Astrocyte (in vitro differentiated cells and primary cell): ENCODE data around the gene SUZ12. TPM values are rescaled to one million over a fixed set of nuclear protein-coding genes. Genes with fewer than 3 reads are reported as not detected.
A peak's percentile ranks its signal among the peaks of the same experiment; 100 is the strongest.
"Not testable (repeated sequence)": the region's sequence is repeated elsewhere in the genome, so short reads cannot be mapped to it uniquely, and the experiment has no call there.

ENCODE experiments used
- DNase-seq: peaks from one replicate; pipeline ENCODE4 v3.0.0-alpha.2; 2010; ENCODE audit warnings: low read depth
- FAIRE-seq: peaks from 2 replicates; lab custom pipeline; 2011; peaks lifted over from hg19 to GRCh38; lab: Jason Lieb, UNC
- H2AFZ ChIP-seq: 2 replicates; pipeline ENCODE4 v1.6.0; 2012; ENCODE audit warnings: low read depth, low read length, inconsistent platforms
- H3K27ac ChIP-seq: 2 replicates; pipeline ENCODE4 v1.5.1; 2011; ENCODE audit warnings: low read depth, low read length, inconsistent platforms
- H3K27me3 ChIP-seq: 2 replicates; pipeline ENCODE4 v1.6.0; 2011; ENCODE audit warnings: low read length, inconsistent platforms; ENCODE audit not compliant: insufficient read depth
- H3K36me3 ChIP-seq: 2 replicates; pipeline ENCODE4 v1.5.1; 2011; ENCODE audit warnings: low read length, inconsistent platforms; ENCODE audit not compliant: insufficient read depth
- H3K4me1 ChIP-seq: 2 replicates; pipeline ENCODE4 v1.5.1; 2011; ENCODE audit warnings: low read length, inconsistent platforms; ENCODE audit not compliant: insufficient read depth
- H3K4me2 ChIP-seq: 2 replicates; pipeline ENCODE4 v1.6.0; 2012; ENCODE audit warnings: low read length, inconsistent platforms
- H3K4me3 ChIP-seq: 2 replicates; pipeline ENCODE4 v1.5.1; 2011; ENCODE audit warnings: low read depth, mild to moderate bottlenecking, low read length, inconsistent platforms; ENCODE audit not compliant: insufficient read depth
- H3K79me2 ChIP-seq: 2 replicates; pipeline ENCODE4 v1.6.0; 2012; ENCODE audit warnings: mild to moderate bottlenecking, low read length, inconsistent platforms; ENCODE audit not compliant: insufficient read depth
- H3K9ac ChIP-seq: 2 replicates; pipeline ENCODE4 v1.6.0; 2012; ENCODE audit warnings: mild to moderate bottlenecking, low read length, inconsistent platforms
- H3K9me3 ChIP-seq: 2 replicates; pipeline ENCODE4 v1.5.1; 2012; ENCODE audit warnings: low read depth, mild to moderate bottlenecking, low read length, inconsistent platforms; ENCODE audit not compliant: insufficient read depth
- H4K20me1 ChIP-seq: 2 replicates; pipeline ENCODE4 v1.6.0; 2012; ENCODE audit warnings: low read length, inconsistent platforms; ENCODE audit not compliant: insufficient read depth
- H3K27ac Mint-ChIP-seq: one replicate; pipeline ENCODE4 v1.8.0; 2021; ENCODE audit warnings: mild to moderate bottlenecking, mixed read lengths; ENCODE audit not compliant: unreplicated experiment
- H3K27me3 Mint-ChIP-seq: one replicate; pipeline ENCODE4 v1.8.0; 2021; ENCODE audit warnings: low read depth, mixed read lengths; ENCODE audit not compliant: unreplicated experiment
- H3K36me3 Mint-ChIP-seq: one replicate; pipeline ENCODE4 v1.8.0; 2021; ENCODE audit warnings: low read depth, mixed read lengths; ENCODE audit not compliant: unreplicated experiment
- H3K4me1 Mint-ChIP-seq: one replicate; pipeline ENCODE4 v1.8.0; 2021; ENCODE audit warnings: low read depth, mixed read lengths; ENCODE audit not compliant: unreplicated experiment
- H3K4me3 Mint-ChIP-seq: one replicate; pipeline ENCODE4 v1.8.0; 2021; ENCODE audit warnings: mild to moderate bottlenecking, moderate library complexity, mixed read lengths; ENCODE audit not compliant: unreplicated experiment
- H3K9me3 Mint-ChIP-seq: one replicate; pipeline ENCODE4 v1.8.0; 2021; ENCODE audit warnings: mild to moderate bottlenecking, mixed read lengths; ENCODE audit not compliant: unreplicated experiment
- CTCF ChIP-seq: IDR thresholded peaks from 2 replicates; pipeline ENCODE4 v1.5.1; 2011; ENCODE audit warnings: low read depth, mild to moderate bottlenecking, inconsistent platforms, low read length, moderate library complexity; ENCODE audit not compliant: insufficient read depth
- EZH2 ChIP-seq: IDR thresholded peaks from 2 replicates; pipeline ENCODE4 v1.6.1; 2012; ENCODE audit warnings: mild to moderate bottlenecking, low read length, inconsistent platforms; ENCODE audit not compliant: insufficient read depth
- total RNA-seq: library from RNA; stranded (reverse); gene quantifications from 2 replicates; pipeline ENCODE4 v1.2.1, GENCODE V29; 2021

SUZ12 gene
- total RNA-seq, 1 donor from 2014 or later: 18.7 TPM

GRCh38 chr17:31907342-31907962 lies 29.4 kb upstream of the SUZ12 start:
- no peaks in the 10 kb centered on the region for H3K36me3 Mint-ChIP-seq
- no peak for FAIRE-seq
- DNase-seq: peak; percentile 69
- Histone ChIP-seq H3K79me2 (no peaks in the 10 kb centered on the region), H3K4me1 (peaks cover 7% of the 10 kb centered on the region), H3K9me3 (no peaks in the 10 kb centered on the region), H3K36me3 (no peaks in the 10 kb centered on the region), H3K27ac (no peak overlapping the region), H3K9ac (no peak overlapping the region), H2AFZ (no peak overlapping the region), H3K27me3 (no peaks in the 10 kb centered on the region), H3K4me2 (peak overlapping the region; percentile 26), H3K4me3 (no peak overlapping the region), H4K20me1 (no peaks in the 10 kb centered on the region)
- H3K4me1 Mint-ChIP-seq: no peaks in the 10 kb centered on the region
- H3K27ac Mint-ChIP-seq: no peak overlapping the region
- no peak overlapping the region for H3K4me3 Mint-ChIP-seq
- H3K9me3 Mint-ChIP-seq: no peaks in the 10 kb centered on the region
- TF ChIP-seq CTCF (no peak), EZH2 (no peak)
- no peaks in the 10 kb centered on the region for H3K27me3 Mint-ChIP-seq

GRCh38 chr17:31908386-31908785 lies 28.4 kb upstream of the SUZ12 start:
- H3K36me3 Mint-ChIP-seq: no peaks in the 10 kb centered on the region
- FAIRE-seq: no peak
- Histone ChIP-seq H3K4me2 (no peak overlapping the region), H3K9ac (no peak overlapping the region), H3K27me3 (no peaks in the 10 kb centered on the region), H3K36me3 (no peaks in the 10 kb centered on the region), H4K20me1 (no peaks in the 10 kb centered on the region), H3K4me3 (no peak overlapping the region), H3K79me2 (no peaks in the 10 kb centered on the region), H3K9me3 (no peaks in the 10 kb centered on the region), H3K27ac (no peak overlapping the region), H2AFZ (no peak overlapping the region), H3K4me1 (peaks cover 7% of the 10 kb centered on the region)
- no peak overlapping the region for H3K4me3 Mint-ChIP-seq
- H3K27ac Mint-ChIP-seq: no peak overlapping the region
- no peaks in the 10 kb centered on the region for H3K9me3 Mint-ChIP-seq
- DNase-seq: no peak
- no peak for TF ChIP-seq CTCF
- no peak for TF ChIP-seq EZH2
- no peaks in the 10 kb centered on the region for H3K27me3 Mint-ChIP-seq
- no peaks in the 10 kb centered on the region for H3K4me1 Mint-ChIP-seq

- not testable (repeated sequence) for H3K4me3 ChIP-seq, H3K4me2 ChIP-seq, H3K9me3 Mint-ChIP-seq, H3K27ac ChIP-seq, H3K27me3 ChIP-seq, H3K36me3 ChIP-seq, H3K36me3 Mint-ChIP-seq, H3K4me3 Mint-ChIP-seq, H3K4me1 Mint-ChIP-seq, H2AFZ ChIP-seq, H3K9ac ChIP-seq, DNase-seq, H3K9me3 ChIP-seq, H4K20me1 ChIP-seq, H3K79me2 ChIP-seq, FAIRE-seq, H3K27me3 Mint-ChIP-seq, H3K27ac Mint-ChIP-seq
- H3K4me1 ChIP-seq: peaks cover 10% of the 10 kb centered on the region
- TF ChIP-seq CTCF: peak; percentile 34
Observed at GRCh38 chr17:31912705-31913104, 24.1 kb upstream of the SUZ12 start.
